ENCODE measurements around the gene CYP4A22. TPM values are rescaled to one million over a fixed set of nuclear protein-coding genes. Genes with fewer than 3 reads are reported as not detected.
"Not testable (repeated sequence)": the region's sequence is repeated elsewhere in the genome, so short reads cannot be mapped to it uniquely, and the experiment has no call there.

The CYP4A22 gene
- total RNA-seq, 1 donor from 2014 or later = not detected

GRCh38 chr1:47189844-47190508 lies 52.7 kb downstream of the CYP4A22 start, which contains the start of gene PDZK1IP1:
Gene PDZK1IP1 (minus strand): TSS chr1:47190036. CDS start chr1:47189932, 104 bp downstream.
- peak within 1 kb of the TSS; percentile 67 for H3K4me3 ChIP-seq (ENCODE audit: low read depth, low read length)
- peak; percentile 97 for DNase-seq (ENCODE audit: low read depth)
- TF ChIP-seq, protein P1, sequence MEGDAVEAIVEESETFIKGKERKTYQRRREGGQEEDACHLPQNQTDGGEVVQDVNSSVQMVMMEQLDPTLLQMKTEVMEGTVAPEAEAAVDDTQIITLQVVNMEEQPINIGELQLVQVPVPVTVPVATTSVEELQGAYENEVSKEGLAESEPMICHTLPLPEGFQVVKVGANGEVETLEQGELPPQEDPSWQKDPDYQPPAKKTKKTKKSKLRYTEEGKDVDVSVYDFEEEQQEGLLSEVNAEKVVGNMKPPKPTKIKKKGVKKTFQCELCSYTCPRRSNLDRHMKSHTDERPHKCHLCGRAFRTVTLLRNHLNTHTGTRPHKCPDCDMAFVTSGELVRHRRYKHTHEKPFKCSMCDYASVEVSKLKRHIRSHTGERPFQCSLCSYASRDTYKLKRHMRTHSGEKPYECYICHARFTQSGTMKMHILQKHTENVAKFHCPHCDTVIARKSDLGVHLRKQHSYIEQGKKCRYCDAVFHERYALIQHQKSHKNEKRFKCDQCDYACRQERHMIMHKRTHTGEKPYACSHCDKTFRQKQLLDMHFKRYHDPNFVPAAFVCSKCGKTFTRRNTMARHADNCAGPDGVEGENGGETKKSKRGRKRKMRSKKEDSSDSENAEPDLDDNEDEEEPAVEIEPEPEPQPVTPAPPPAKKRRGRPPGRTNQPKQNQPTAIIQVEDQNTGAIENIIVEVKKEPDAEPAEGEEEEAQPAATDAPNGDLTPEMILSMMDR (conservative IDR thresholded peaks at IDR 0.05; ENCODE audit: low read depth, low read length) = no peak

DNA sequence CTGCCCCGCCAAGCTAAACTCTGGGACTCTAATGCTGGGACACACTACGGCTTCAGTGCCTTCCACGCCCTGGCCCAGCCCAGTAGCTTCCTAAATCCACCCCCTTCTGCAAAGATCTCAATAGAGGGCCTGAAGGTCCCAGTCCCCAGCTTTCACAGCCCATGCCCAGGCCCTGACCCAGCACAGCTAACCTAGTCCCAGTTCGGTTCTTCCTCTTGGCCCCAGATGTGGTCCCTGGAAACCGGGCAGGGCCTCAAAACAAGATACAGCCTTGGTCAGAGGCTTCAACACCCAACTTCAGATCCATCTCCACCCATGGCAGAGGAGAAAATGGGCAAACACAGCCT lies 53.2 kb downstream of the CYP4A22 start:
- TF ChIP-seq, protein P1 (conservative IDR thresholded peaks at IDR 0.05; ENCODE audit: low read depth, low read length) = no peak
- H3K4me3 ChIP-seq (ENCODE audit: low read depth, low read length) = no peak overlapping the region

DNA sequence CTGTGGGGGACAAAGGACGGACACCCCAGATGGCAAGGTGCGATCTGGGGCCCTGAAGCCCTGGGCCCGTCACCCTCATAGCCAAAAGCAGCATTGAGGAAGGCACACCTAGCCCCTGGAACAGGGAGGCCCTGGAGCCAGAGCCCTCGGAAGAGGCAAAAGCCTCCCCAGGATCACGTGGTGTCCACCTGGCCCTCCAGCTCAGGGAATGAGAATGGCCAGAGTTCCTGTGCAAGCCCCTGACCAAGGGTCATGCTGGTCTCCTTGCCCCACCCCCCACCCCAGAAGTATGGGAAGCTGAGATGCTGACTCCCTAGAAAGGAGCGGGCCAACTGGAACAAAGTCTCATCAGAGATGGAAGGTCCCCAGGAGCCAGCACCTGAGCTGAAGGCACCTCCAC lies 53.6 kb downstream of the CYP4A22 start:
- H3K4me3 ChIP-seq (ENCODE audit: low read depth, low read length) = no peak overlapping the region
- DNase-seq (ENCODE audit: low read depth) = no peak
- TF ChIP-seq, protein P1 (conservative IDR thresholded peaks at IDR 0.05; ENCODE audit: low read depth, low read length) = no peak

More for the DNA sequence above, 53.2 kb downstream of the CYP4A22 start:
- no peak for DNase-seq (ENCODE audit: low read depth)

DNA sequence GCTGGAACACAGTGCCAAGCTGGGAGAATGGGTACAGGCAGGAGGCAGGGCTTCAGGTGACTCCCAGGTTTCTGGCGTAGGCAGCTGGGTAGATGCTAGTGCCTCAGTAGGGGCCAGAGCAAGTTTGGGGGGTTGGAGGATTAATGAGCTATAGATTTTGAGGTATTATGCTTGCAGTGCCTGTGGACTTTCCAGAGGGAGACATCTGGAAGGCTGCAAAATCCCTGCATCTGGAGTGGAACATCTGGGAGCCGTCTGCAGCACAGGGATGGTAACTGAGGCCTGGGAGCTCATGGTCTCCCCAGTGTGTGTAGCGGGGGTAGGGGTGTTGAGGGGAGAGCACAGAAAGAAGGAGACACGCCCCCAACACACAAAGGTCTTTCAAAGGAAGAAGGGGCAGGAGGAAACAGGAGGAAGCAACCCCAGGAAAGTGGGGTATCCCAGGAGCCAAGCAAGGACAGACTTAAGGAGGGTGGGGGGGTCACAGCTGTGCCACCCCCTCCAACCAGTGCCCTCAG lies 54.8 kb downstream of the CYP4A22 start:
- DNase-seq (ENCODE audit: low read depth) = no peak
- TF ChIP-seq, protein P1 (conservative IDR thresholded peaks at IDR 0.05; ENCODE audit: low read depth, low read length) = no peak
- H3K4me3 ChIP-seq (ENCODE audit: low read depth, low read length) = peak overlapping the region; percentile 9

- no peak for DNase-seq (ENCODE audit: low read depth)
- no peak overlapping the region for H3K4me3 ChIP-seq (ENCODE audit: low read depth, low read length)
- TF ChIP-seq, protein P1 (conservative IDR thresholded peaks at IDR 0.05; ENCODE audit: low read depth, low read length) = peak; percentile 98
Observed at GRCh38 chr1:47192458-47193384, 55.5 kb downstream of the CYP4A22 start.

DNA sequence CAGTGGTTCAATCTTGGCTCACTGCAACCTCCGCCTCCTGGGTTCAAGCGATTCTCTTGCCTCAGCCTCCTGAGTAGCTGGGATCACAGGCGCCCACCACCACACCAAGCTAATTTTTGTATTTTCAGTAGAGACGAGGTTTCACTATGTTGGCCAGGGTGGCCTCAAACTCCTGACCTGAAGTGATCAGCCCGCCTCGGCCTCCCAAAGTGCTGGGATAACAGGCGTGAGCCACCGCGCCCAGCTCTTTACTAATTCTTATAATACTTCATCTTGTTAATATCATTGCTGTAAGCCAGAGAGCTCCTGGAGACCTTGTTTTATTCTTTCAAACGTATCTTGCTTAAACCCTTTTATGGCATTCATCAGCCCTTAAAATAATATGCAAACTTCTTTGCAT lies 56.3 kb downstream of the CYP4A22 start:
- DNase-seq (ENCODE audit: low read depth); H3K4me3 ChIP-seq (ENCODE audit: low read depth, low read length): not testable (repeated sequence)

DNA sequence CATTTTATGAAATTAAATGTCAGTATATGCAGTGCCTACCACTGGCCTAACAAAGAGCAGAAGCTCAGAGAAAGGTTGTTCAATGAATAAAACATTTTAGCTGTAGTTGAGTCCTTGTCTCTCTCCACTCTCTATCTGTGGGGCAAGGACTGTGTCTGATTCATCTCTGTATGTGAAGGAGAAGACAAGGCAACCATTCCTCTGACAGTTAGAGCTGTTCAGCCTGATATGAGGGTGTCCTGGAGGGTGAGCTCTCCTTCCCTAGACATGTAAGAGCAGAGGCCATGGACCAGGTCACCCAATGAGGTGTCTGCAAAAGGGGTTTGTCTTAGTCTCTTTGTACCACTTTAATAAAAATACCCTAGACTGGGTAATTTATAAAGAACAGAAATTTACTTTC lies 57.1 kb downstream of the CYP4A22 start:
- no peak overlapping the region for H3K4me3 ChIP-seq (ENCODE audit: low read depth, low read length)
- DNase-seq (ENCODE audit: low read depth) = no peak
- TF ChIP-seq, protein P1 (conservative IDR thresholded peaks at IDR 0.05; ENCODE audit: low read depth, low read length) = no peak

DNA sequence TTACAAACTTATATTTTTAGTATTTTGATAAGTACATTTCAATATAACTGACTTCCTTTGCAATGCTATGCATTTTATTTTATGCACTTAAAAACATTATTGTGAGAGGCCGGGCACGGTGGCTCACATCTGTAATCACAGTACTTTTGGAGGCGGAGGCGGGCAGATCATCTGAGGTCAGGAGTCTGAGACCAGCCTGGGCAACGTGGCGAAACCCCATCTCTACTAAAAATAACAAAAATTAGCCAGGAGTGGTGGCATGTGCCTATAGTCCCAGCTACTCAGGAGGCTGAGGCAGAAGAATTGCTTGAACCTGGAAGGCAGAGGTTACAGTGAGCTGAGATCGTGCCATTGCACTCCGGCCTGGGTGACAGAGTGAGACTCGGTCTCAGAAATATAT lies 58.7 kb downstream of the CYP4A22 start:
- H3K4me3 ChIP-seq (ENCODE audit: low read depth, low read length) = not testable (repeated sequence)

More for the DNA sequence above, 58.7 kb downstream of the CYP4A22 start:
- DNase-seq (ENCODE audit: low read depth) = not testable (repeated sequence)

Data from epithelial cell of proximal tubule (primary cell).